Kidney epithelial cell (primary cell): Measurements from ENCODE around the gene GPR45. TPM values are rescaled to one million over a fixed set of nuclear protein-coding genes. Genes with fewer than 3 reads are reported as not detected.

ENCODE experiments used
- DNase-seq: peaks from one replicate; pipeline ENCODE4 v3.0.0-alpha.2; 2010; ENCODE audit warnings: low read depth
- H3K27me3 ChIP-seq: 2 replicates; pipeline ENCODE4 v1.6.0; 2011; ENCODE audit warnings: low read length; ENCODE audit not compliant: control insufficient read depth, insufficient read depth
- H3K36me3 ChIP-seq: 2 replicates; pipeline ENCODE4 v1.5.1; 2011; ENCODE audit warnings: low read length; ENCODE audit not compliant: control insufficient read depth, insufficient read depth
- H3K4me3 ChIP-seq: 2 replicates; pipeline ENCODE4 v1.5.1; 2011; ENCODE audit warnings: low read depth, mild to moderate bottlenecking, control low read depth, low read length
- CTCF ChIP-seq: IDR thresholded peaks from 2 replicates; pipeline ENCODE4 v1.5.1; 2011; ENCODE audit warnings: mild to moderate bottlenecking, moderate library complexity, low read length, control low read depth, inconsistent platforms; ENCODE audit not compliant: insufficient read depth, poor library complexity, severe bottlenecking
- total RNA-seq: library from RNA; depleted of rRNA; stranded (reverse); fragments of >200 nt; gene quantifications from 2 replicates; pipeline ENCODE4 v1.2.3, GENCODE V29; 2015

The GPR45 gene
- total RNA-seq, 1 donor from 2014 or later = not detected

- TF ChIP-seq CTCF = no peak
- DNase-seq = no peak
- H3K4me3 ChIP-seq = no peak overlapping the region
- no peaks in the 10 kb centered on the region for H3K36me3 ChIP-seq
- no peaks in the 10 kb centered on the region for H3K27me3 ChIP-seq
Measured at GRCh38 chr2:105257981-105258380, 16.4 kb downstream of the GPR45 start.

DNA sequence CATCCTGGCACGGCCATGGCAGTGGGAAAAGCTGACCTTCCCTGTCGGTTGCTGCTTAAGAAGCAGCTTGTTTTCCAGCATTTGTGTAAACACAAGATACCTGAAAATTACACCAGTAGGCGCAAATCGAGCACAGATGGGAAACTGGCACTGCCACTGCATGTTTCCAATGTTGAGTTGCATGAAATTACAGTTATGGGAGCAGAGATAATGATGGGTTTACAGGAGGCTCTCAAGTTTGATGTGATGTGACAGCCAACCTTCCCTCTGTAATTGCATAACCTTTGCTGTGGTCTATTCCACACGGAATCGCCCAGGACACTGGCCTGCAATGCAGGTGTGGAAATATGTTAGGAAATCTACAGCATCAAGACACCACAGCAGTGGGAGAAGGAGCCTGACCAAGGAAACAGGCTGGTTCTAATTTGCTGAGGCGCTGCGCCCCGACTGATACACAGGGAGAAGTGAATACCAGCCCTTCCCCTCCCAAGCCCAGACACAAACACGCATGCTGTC is 17.4 kb downstream of the GPR45 start:
- Histone ChIP-seq H3K36me3 (no peaks in the 10 kb centered on the region), H3K4me3 (no peak overlapping the region), H3K27me3 (no peaks in the 10 kb centered on the region)
- DNase-seq = no peak
- TF ChIP-seq CTCF = no peak

DNA sequence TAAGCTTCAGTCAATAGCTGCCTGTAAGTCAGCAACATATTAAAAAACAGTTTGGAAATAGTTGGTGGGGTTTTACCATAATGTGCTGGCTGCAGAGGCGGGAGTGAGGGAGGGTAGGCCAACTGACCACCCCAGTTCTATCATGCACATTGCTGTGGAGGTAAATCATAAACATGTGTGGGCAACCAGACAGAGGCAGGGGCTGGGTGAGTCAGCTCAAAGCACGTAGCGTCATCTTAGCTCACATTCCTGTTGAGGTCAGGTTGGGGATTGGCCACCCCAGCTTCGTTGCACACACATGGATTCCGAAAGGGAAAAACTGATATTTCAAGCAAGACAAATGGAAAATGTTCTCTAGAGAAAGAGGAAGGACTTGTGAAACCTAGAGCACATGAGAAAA is 19.5 kb downstream of the GPR45 start:
- Histone ChIP-seq H3K4me3 (no peak overlapping the region), H3K36me3 (no peaks in the 10 kb centered on the region), H3K27me3 (no peaks in the 10 kb centered on the region)
- peak; percentile 83 for DNase-seq
- no peak for TF ChIP-seq CTCF

DNA sequence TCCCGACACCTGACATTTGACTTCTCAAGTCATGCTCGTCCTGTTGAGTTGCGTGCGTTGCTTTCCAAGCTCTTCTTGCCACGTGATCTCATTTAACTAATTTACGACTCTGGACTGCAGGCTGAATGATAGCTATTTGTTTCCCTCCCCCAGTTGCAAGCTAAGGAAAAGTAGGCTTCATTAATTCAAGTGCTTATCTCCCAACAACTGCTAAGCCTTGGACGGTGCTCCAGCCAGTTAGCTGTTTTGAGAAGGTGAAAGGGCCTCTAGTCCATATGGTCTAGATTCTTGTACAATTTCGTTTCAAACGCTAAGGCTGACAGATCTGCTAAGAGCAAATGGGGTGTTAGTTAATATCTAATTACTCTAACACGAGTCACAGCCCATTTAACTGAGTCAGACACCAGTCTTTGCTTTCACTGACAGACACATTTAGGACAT is 21.1 kb downstream of the GPR45 start:
- no peak overlapping the region for H3K4me3 ChIP-seq
- no peaks in the 10 kb centered on the region for H3K27me3 ChIP-seq
- no peak for DNase-seq
- no peak for TF ChIP-seq CTCF
- no peaks in the 10 kb centered on the region for H3K36me3 ChIP-seq

- no peaks in the 10 kb centered on the region for H3K36me3 ChIP-seq
- no peaks in the 10 kb centered on the region for H3K27me3 ChIP-seq
- no peak overlapping the region for H3K4me3 ChIP-seq
- no peak for DNase-seq
- TF ChIP-seq CTCF = no peak
Measured at GRCh38 chr2:105269426-105269825, 27.9 kb downstream of the GPR45 start.

- no peaks in the 10 kb centered on the region for H3K36me3 ChIP-seq
Measured at GRCh38 chr2:105271393-105272045, 30.0 kb downstream of the GPR45 start.

More at GRCh38 chr2:105271393-105272045, 30.0 kb downstream of the GPR45 start:
- no peak for DNase-seq
- Histone ChIP-seq H3K27me3 (no peaks in the 10 kb centered on the region), H3K4me3 (no peak overlapping the region)
- no peak for TF ChIP-seq CTCF
